Measurements from ENCODE around the gene ADAMTS12.

- no peak for TF ChIP-seq TAF1 (IDR thresholded peaks at IDR 0.05; ENCODE audit: borderline replicate concordance, insufficient read depth, low read length)
- no peak for TF ChIP-seq POLR2AphosphoS5 (IDR thresholded peaks at IDR 0.05; ENCODE audit: low read depth, low read length)
Observed at GRCh38 chr5:33738967-33739366, 152.8 kb downstream of the ADAMTS12 start.

All from PFSK-1 (cell line).